GM21825 (cell line): ENCODE measurements around the gene AGMAT.

ENCODE experiments used
- ATAC-seq: cut with Tn5 transposase; IDR thresholded peaks from one replicate; pipeline ENCODE4 v1.9.1; 2021; ENCODE audit warnings: mild to moderate bottlenecking, moderate library complexity; ENCODE audit not compliant: unreplicated experiment

Gene AGMAT

DNA sequence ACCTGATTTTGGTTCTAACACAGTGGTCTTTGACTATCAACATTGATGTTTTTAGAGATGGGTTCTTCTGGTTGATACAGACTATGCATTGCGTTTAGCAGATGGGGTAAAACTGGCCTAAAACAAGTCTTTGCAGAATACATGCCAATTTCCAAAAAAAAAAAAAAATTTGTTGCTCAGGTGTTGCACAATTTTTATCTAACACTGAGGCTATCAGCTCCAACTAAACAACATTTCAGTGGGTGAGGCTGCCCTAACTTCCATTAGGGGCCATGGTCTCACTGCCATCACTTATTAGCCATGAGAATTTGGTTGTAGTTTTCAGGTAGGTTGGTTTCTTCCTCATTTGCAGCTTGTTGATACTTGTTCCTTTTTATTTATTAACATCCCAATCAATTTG lies 14.0 kb downstream of the AGMAT start:
- ATAC-seq, result no peak

DNA sequence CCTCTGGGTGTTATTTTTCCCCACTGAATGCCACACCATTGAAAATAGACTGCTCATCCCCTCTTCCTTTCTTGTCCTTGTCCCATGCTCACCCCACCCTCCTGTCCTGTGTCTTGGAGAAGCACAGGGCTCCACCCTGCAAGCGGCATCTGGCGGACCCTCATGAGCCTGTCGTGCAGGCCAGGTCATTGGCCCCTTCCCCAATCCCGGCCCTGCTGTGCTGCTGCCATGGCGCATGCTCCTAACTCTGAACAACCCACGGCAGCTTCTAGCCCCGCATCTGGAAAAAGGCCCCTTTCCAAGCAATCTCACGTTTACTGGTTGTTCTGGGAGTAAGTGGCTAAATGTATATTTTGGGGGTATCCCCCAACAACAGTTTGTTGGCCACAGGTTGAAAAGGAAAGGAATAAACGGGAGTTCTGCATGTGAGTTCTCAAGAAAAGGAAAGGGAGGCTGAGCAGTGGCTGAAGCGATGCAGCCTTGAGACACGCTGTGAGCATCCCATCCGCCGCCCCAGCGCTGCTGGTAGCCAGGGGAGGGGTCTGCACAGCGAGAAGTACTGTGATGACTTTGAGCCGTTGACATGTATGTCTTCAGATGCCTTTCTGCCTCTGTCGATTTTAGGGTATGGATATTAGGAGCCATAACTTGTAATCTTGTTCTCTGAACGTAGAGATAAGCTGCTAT lies 16.3 kb downstream of the AGMAT start:
- no peak for ATAC-seq

DNA sequence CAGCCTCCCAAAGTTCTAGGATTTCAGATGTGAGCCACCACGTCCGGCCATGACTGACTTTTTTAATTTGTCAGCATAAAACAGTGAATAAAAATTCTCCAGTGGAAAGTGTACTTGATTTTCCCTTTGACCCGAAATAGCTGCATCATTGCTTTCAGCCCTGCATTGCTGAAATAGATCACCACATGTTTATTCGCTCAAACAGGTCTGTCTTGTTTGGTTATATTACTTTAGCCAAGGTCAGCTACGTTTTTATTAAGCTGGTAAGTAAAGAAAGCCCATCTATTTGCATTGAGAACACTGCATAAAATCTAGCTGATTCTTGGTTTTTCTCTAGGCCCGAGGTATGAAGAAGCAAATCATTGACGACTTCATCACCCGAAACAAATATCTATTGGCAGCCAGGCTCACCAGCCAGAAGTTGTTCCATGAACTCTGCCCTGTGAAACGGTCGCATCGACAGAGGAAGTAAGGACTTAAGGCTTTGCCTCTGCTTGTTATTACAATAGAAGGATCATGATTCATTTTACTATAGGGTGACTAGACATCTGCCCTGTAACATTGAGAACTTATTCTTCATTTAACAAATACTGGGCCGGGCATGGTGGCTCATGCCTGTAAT lies 25.6 kb downstream of the AGMAT start:
- ATAC-seq, result no peak

DNA sequence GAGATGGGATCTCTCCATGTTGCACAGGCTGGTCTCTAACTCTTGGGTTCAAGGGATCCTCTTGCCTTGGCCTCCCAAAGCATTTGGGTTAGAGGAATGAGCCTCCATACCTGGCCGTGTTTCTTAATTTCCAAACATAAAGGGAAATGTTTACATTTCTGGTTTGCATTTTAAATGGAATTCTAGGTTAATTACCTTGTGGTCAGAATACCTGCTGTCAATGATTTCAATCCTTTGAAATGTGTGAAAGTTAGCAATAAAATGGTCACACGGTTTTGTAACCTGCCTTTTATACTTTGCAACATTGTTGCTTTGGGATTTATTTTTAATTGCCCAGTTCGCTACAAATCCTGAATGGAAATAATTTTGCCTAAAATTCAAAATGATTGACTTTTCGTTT lies 26.3 kb downstream of the AGMAT start:
- ATAC-seq, result no peak

DNA sequence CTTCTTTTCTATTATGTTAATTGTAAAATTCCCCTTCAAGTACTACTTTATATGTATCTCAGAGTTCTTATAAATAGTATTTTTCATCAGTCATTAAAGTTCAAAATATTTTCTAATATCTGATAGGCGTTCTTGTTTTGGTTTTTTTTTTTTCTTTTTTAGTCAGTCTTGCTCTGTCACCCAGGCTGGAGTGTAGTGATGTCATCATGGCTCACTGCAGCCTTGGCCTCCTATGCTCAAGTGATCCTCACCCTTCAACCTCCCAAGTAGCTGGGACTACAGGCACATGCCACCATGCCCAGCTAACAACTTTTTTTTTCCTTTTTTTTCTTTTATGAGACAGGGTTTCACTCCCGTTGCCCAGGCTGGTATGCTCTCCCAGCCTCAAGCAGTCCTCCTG lies 27.3 kb downstream of the AGMAT start:
- ATAC-seq, result no peak

DNA sequence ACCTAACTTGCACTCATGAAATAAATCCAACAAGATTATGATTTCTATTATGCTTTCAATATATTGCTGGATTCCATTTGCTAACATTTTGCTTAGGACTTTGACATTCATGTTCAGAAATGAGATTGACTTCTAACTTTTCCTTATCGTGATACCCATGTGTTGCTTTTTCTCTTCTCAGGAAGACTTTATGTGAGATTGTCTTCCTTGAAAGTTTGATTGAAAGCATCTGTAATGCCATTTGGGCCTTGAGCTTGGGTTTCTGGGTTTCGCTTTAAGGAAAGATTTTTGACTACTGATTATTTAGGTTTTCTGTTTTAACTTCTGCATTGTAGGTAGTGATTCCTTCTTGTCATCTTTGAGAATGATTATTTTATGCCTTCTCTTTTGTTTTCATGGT lies 27.8 kb downstream of the AGMAT start:
- ATAC-seq, result no peak

DNA sequence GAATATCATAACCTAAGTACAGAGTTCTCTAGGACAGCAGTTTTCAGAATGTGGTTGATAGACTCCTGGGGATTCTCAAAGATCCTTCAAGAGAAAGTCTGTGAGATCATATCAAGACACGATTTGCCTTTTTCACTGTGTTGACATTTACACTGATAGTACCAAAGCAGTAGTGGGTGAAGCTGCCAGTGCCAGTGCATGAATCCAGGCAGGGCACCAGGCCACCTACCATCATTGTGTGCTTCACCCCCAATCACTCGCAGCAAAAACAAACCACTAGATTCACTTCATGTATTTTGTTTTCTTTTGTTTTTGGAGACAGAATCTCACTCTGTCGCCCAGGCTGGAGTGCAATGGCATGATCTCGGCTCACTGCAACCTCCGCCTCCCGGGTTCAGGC lies 34.3 kb downstream of the AGMAT start:
- ATAC-seq, result no peak

DNA sequence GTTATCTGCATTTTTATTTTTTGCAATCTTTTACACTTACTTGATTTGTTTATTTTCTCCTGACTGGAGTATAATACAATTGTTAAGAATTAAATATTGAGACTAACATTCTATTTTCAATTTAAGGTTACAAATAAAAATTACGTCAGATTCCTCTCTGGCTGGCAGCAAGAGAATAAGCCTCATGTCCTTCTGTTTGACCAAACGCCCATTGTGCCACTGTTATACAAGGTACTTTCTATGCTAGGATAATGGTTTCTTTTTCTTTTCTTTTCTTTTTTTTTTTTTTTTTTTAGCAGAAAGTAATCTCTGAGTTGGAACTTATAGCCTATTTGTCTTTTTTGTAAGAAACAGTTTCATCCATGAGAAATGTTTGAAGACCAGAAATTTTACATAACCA lies 38.2 kb downstream of the AGMAT start:
- ATAC-seq, result no peak

DNA sequence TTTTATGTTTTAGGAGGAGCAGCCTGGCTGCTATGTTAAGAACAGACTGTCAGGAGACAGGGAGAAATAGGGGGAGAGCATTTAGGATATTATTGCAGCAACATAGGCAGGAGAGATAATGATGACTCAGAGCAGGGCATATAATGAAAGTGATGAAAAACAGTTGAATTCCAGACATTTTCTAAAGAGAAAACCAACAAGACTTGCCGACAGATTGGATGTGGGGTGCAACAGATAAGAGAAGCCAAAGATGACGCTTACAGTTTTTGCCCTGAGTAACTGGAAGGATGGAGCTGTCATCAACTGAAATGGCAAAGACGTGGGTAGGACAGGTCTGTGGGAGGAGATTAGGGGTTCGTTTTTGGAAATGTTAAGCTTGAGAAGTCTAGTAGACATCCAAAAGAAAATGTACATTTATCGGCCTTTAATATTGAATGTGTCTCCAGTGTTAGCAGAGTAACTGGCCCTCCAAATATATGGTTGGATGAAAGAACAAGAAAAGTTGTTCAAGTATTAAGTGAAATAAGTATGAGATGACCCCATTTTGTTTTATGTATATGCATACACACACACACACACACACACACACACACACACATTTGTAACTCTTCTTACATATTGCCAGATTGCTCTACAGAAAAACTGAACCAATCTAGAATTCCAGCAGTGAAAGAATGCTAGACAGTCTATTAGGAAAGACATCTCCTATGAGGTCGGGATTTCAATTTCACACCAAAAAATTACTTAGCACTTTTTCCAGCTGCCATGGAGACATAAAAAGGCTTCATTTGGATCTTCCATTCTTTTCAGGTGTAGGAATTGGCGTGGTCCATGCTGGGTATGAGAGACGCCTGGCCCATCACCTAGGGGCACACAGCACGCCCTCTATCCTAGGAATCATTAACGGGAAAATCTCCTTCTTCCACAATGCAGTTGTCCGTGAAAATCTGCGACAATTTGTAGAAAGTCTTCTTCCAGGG lies 41.0 kb downstream of the AGMAT start:
- no peak for ATAC-seq

DNA sequence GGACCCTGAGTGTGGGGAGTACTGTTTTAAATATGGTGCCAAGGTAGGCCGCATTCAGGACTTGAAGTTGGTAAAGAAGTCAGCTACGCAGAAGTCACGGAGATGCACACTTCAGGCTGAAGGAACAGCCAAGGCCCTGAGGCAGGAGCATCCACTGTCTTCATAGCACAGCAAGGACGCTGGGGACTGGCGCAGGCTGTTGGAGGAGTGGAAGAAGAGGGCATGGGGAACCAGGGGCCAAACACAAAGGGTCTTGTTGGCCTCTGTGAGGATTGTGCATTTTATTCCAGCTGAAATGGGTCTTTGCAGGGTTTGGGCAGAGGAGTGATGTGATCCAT lies 41.6 kb downstream of the AGMAT start:
- no peak for ATAC-seq

DNA sequence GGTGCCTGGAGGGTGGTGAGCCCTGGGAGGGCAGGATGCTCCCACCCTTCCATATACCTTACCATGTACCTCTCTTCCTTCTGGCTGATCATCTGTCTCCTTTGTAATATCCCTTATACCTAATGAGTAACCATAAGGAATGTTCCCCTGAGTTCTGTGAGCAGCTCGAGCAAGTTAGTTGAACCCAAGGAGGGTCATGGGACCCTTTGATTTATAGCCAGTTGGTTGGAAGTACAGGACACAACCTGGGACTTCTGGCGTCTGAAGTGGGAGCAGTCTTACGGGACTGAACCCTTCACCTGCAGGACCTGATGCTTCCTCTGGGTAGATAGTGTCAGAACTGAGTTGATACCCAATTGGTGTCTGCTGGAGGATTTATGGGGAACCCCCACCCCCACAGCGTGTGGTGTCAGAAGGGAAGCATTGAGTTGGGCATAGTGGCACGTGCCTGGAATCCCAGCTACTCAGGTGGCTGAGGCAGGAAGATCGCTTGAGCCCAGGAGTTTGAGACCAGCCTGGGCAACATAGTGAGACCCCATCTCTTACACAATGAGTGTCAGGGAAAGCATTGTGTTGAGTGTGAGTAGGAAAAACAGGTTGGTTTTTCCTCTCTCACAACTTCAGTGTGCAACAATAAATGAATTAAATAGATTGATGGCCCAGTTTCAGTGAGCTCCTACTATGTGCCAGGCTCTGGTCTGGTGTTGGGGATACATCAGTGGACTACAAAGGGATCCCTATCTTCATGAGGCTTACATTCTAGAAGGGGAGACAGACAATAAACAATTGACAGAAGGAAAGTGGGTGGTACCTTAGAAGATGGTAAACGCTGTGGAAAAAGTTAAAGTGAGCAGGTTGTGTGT lies 42.2 kb downstream of the AGMAT start:
- no peak for ATAC-seq

DNA sequence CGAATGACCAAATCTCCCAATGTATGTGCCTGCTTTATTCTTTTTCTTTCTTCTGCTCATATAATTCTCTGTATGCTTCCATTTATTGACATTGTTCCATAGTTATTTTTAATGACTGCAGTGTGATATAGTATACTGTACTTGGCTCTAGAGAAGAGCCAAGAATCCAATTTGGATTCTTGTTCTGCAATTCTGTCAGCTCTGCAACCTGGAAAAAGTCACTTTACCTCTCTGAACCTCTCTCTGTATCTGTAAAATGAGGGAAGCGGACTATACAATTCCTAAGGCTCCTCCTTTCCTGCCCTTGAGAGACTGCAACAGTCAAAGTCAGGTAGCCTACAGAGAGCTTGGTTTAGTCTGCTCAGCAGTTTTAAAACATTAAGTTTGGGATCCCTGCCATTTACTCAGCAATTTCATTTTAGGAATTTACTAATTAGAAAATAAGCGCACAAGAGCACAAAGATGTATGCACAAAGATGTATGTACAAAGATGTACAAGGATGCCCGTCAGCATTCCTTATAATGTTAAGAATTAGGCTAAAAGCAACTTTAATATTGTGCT lies 43.5 kb downstream of the AGMAT start:
- no peak for ATAC-seq

DNA sequence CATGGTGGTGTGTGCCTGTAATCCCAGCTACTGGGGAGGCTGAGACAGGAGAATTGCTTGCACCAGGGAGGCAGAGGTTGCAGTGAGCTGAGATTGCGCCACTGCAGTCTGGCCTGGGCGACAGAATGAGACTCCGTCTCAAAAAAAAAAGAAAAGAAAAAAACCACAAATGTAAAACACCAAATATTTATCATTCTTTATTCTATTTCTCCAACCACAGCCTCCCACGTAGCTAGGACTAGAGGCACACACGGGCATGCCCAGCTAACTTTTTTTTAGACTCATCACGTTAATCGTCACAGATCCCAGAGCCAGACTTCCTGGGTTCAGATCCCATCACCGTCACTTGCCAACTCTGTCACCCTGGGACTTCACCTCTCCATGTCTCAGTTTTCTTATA lies 44.7 kb downstream of the AGMAT start:
- ATAC-seq, result no peak

DNA sequence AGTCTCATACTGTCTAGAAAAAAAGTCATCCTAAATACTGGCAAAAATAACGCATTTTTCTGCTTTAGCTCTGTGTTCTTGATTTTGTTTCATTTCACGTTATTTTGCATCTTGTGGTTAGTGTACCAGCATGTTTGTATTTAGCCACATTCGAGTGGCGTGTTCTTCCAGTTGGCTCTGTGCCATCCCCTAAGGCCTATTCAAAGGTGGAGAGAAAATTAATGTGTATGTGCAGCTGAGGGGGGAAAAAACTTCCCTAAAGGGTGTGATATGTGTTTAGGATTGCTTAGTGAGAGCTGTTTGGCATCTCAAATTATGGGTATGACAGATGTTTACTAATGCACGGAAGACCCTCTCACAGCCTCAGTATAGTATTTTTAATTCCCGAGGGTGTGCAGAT lies 46.1 kb downstream of the AGMAT start:
- ATAC-seq, result no peak

DNA sequence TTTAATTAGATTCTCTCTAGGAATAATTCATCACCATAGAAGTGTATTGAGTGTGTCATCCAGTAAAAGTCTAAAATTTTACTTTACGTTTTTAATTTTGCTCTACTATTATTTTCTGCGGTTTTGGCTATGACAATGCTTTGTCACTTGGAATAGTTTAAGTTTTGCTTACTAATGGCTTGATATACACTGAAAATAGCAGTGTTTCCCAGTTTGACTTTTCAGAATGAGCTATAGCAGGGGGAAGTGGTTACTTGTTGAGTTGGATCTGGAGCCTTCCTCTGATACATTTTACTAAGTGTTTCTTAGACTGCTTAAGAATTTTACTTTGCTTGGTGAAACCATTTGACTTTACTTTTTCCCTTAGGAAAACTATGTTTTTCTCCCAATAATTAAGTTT lies 53.2 kb downstream of the AGMAT start:
- no peak for ATAC-seq

DNA sequence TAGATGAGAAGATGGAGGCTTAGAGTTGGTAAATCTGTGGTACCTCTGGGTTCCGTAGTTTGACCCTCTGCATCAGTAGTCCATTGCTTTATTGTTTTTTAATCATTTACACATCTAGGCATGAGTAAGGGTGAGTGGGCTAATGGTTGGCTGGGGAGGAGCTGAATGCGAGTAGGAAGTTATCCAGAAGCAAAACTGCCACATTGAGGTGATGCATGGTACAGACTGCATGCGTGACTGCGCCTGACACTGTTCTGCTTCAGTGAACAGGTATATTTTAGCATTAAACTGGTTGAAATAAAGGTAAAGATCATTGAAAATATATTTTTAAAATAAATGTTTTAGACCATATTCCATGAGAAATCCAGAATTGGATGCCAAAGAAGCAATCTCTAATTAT lies 53.8 kb downstream of the AGMAT start:
- ATAC-seq, result no peak

DNA sequence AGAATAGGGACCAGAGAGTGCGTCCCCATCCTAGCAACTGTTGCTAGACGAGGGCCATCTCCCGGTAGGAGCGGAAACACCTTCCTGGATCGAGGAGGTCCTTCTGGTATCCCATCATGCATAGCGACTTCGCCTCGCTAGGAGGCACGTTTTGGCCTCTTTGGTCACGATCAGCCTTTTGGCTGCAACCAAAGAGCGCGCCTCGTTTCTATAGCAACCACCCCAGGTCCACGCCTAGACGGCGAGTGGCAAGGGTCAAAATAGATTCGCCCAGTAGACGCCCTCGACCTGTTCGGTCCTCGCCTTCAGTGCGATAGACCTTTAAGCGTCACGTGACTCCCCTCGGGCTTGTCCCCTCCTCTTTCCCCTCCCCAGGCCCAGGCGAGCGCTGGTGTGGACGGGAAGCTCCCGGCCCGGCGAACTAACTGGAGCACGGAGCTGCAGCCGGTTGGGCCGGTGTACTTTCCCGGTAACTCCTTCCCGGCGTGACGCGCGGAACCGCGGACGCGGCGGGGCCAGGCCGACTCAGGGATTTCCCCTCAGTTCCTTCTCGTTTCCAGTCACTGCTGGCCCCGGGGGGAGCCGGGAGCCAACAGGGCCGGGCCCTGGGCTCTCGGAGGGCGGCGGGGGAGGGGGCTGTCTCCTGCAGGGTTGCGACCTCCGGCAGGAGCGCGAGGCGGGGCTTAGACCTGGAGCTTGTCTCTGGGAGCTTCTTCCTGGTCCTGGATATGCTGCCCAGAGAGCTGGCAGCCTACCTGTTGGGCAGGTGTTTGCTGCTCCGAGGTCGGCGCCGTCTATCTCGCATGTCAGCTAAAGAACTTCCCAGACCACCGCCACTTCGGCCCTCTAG lies 58.1 kb downstream of the AGMAT start, which contains the start of gene DNAJC16:
Gene DNAJC16, plus strand, starts transcription at position 359 of the 850 bp plus-strand sequence. CDS start 2,258 bp downstream, outside the sequence.
- ATAC-seq, result peak; percentile 44

DNA sequence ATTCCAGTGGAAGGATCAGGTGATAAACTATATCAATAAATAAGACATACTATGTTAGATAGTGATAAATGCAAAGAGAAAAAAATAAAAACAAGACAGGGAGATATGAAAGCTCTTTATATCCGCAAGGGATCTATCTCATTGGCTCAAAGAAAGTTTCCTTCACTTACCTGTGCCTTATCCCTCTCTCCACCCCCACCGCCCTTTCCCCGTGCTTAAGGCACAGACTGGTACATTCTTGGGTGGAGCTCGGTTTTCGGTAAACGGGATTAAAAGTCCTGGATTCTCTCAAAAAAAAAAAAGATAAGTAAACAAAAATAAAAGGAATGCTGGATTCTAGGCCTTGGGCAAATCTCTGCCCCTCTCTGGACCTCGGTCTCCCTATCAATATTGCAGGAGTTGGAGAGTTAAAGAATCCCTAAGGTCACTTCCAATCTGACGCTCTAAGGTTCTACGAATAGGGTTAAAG lies 58.8 kb downstream of the AGMAT start:
- no peak for ATAC-seq
